NCI-H2171 (cell line): ENCODE results near the gene STARD3NL.

Experiments used
- DNase-seq: peaks from one replicate; lab custom pipeline; 2025; lab: John Stamatoyannopoulos, UW

The STARD3NL gene

GRCh38 chr7:38185395-38186307 lies 7.6 kb downstream of the STARD3NL start:
- no peak for DNase-seq

- no peak for DNase-seq
Measured at GRCh38 chr7:38186593-38187314, 8.7 kb downstream of the STARD3NL start.

GRCh38 chr7:38187794-38188440 lies 9.9 kb downstream of the STARD3NL start:
- no peak for DNase-seq

GRCh38 chr7:38189231-38189938 lies 11.3 kb downstream of the STARD3NL start:
- DNase-seq: peak; percentile 66

GRCh38 chr7:38190011-38190410 lies 12.0 kb downstream of the STARD3NL start:
- DNase-seq: no peak

- DNase-seq: no peak
Measured at GRCh38 chr7:38191791-38192190, 13.7 kb downstream of the STARD3NL start.

- no peak for DNase-seq
Measured at GRCh38 chr7:38192327-38192726, 14.3 kb downstream of the STARD3NL start.

DNA sequence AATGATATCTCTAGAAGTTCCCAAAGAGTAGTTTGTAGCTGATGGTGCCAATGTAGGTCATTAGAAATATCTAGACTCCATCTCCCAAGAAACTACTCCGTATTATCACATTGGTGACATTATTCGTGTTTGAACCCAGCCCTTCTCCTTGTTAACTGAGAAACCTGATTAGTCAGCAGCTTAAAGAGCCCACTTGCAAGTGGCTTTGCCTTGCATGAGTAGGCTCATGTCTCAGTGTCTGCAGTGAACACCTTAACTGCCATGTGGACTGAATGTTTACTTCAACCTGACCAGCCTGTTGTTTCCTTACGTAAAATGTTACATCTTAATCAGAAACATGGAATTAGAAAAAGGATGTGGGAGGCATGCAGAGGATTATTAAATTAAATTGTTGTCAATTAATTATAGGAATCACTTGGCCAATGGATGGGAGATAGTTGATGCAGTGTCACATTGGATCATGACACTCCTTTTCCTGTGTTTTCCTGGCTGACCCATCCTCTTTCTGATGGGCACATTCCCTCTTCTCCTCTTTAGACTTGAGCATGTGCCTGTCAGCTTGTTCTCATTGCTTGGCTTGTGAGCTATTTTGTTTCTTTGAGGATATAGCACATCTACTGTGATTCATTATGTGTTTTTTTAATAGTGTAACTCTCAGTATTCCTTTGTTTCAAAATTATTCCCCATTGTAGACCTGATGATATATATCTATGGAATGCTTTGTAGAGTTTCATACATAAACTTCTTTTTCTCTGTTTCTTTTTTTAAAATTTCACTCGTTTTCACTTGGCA lies 18.0 kb downstream of the STARD3NL start:
- DNase-seq: no peak

DNA sequence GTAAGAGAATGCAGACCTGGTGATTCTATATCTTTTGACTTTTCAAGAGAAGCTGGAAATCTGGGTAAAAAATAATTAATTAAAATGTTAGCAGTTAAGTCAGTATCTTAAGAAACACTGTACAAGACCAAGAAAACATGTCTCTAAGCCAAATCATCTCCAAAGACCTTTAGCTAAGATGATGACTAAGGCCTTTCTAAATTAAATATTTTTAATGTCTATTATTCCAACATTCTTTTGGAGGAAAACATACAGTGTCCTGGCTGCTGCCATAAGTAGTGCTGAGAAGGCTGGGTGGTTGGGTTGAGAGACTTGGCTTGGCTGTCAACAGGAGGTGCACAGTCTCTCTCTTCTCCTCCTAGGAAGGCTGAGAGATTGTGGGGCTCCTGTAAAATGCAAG lies 20.3 kb downstream of the STARD3NL start:
- no peak for DNase-seq

GRCh38 chr7:38199154-38199553 lies 21.1 kb downstream of the STARD3NL start:
- DNase-seq: no peak

GRCh38 chr7:38199782-38200181 lies 21.7 kb downstream of the STARD3NL start:
- DNase-seq: no peak

GRCh38 chr7:38206071-38206470 lies 28.0 kb downstream of the STARD3NL start:
- no peak for DNase-seq

- no peak for DNase-seq
Measured at GRCh38 chr7:38207843-38208242, 29.8 kb downstream of the STARD3NL start.

GRCh38 chr7:38211486-38211885 lies 33.4 kb downstream of the STARD3NL start:
- DNase-seq: no peak

DNA sequence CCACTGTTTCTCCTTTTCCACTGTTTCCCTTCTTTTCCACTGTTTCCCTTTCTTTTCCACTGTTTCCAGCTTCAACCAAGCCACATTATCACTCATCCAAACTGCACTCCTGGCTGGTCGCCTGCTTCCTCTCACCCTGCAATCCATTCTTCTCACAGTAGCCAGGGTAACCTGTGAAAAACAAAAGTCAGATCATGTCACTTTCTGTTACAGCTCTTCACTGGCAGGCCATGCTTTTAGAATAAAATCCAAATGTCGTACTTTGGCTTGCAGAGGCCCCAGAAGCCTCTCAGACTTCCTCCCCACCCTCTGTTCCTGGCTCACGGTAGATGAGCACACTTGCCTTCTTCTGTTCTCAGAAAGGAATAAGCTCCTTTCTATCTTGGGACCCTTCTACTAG lies 33.9 kb downstream of the STARD3NL start:
- DNase-seq: no peak

- DNase-seq: no peak
Measured at GRCh38 chr7:38215115-38215514, 37.1 kb downstream of the STARD3NL start.

DNA sequence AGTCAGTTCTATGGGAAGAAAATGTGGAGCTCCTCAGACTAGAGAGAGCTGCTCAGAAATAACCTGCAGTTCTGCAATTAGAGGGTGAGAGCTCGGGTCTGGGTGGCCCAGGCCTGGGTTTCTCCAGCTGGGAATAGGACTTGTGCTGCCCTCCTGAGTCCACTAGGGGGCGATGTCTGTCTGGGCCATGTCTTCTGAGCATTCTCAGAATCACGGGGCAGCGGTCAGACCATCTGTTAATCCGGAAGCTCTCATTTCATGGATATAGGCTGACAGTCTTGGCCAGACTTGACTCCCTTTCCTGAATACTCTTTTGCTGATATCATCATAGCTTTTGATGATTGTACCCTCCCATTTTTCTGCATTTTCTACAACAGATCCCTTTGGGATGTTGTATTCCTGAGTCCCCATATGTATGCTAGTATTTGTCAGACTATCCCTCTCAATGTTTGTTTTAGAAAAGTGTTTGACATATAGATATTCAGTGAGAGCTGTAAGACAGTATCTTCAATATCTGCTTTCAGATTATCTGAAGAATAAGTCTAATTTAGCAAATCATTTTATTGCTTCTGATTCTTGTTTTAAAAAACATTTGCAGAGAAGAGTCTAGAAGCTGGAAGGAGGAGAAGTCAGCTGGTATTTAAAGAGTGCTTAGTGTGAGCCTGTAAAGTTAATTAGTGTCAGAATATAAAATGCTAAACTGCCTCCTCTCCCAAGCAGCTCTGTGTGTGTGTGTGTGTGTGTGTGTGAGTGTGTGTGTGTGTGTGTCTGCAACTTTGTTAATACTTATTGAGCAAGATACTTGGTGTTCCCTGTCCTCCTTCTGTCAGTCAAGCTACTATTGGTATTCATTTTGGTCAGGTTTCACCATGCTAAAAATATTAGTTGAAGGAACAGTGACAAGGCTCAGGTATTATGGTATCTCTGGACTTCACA lies 38.0 kb downstream of the STARD3NL start:
- DNase-seq: peak; percentile 66

GRCh38 chr7:38217672-38218071 lies 39.6 kb downstream of the STARD3NL start:
- no peak for DNase-seq

DNA sequence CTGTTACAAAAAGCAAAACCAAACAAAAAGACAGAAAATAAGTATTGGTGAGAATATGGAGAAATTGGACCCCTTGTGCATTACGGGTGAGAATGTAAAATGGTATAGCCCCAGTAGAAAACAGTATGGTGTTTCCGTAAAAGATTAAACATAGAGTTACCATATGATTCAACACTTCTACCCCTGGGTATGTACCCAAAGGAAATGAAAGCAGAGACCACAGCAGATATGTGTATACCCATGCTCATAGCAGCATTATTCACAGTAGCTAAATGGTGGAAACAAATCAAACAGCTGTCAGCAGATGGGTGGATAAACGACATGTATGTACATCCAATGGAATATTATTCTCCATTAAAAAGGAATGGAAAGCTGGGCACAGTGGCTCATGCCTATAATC lies 42.4 kb downstream of the STARD3NL start:
- no peak for DNase-seq

DNA sequence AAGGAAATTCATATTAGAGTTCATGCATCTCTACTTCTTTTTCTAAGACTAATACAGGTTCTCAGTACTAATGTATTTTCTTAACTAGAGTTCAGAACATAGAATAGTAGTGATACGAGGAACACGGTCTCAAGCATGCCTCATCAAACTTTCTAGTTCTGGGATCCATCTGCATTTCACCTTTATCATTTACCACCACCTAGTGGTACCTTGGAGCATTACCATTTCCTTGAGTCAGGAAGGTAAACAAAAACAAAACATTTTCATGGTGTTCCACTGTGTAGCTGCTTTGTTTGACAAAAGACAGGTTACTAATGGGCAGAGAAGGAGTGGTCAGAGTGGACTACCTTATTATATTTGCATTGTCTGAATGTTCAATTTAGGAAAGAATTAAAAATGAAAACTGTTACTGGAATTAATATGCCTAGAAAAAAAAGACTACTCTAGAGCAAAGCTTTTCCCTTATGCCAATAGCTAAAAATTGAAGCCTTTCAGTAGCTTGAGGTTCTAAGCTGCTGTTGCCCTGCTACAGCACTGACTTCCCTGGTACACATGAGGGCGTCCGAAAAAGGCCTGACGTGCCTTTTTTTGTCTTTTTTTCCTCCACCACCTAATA lies 44.5 kb downstream of the STARD3NL start:
- DNase-seq: peak; percentile 17
